LNCaP clone FGC (cell line): ENCODE data around the gene HMGXB4.
"Not testable (repeated sequence)": the region's sequence is repeated elsewhere in the genome, so short reads cannot be mapped to it uniquely, and the experiment has no call there.

Experiments
- DNase-seq: peaks from one replicate; pipeline ENCODE4 v3.0.0-alpha.2; 2011; ENCODE audit warnings: low read depth
- H3K4me3 ChIP-seq: 2 replicates; pipeline ENCODE4 v1.5.1; 2011; ENCODE audit warnings: mild to moderate bottlenecking, low read depth, low read length, control low read depth
- TF ChIP-seq, protein P1 (sequence below): IDR thresholded peaks from 2 replicates; pipeline ENCODE4 v1.5.1; 2012; ENCODE audit warnings: mild to moderate bottlenecking; ENCODE audit not compliant: control insufficient read depth, insufficient read depth; ENCODE audit errors: extremely low read depth

HMGXB4 gene

DNA sequence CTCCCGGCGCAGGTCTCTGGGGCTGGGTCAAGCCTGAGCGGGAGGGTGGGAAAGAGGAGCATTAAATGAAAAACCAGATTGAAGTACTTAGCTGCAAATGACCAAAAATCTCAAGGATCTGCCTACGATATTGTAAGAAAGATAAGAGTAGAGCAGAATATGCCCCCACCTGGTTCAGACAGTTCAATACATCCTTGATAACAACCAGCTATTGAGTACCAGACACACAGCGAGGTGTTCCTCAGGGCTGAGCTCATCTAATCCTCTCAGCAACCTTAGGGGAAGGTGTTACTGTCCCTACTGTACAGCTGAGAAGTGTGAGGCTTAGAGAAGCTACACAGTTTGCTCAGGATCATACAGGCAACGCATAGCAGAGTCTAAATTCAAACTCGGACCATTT lies 27.4 kb upstream of the HMGXB4 start:
- DNase-seq: no peak
- H3K4me3 ChIP-seq: no peak overlapping the region; the same call in 1 of the 2 replicates
- TF ChIP-seq, protein P1, sequence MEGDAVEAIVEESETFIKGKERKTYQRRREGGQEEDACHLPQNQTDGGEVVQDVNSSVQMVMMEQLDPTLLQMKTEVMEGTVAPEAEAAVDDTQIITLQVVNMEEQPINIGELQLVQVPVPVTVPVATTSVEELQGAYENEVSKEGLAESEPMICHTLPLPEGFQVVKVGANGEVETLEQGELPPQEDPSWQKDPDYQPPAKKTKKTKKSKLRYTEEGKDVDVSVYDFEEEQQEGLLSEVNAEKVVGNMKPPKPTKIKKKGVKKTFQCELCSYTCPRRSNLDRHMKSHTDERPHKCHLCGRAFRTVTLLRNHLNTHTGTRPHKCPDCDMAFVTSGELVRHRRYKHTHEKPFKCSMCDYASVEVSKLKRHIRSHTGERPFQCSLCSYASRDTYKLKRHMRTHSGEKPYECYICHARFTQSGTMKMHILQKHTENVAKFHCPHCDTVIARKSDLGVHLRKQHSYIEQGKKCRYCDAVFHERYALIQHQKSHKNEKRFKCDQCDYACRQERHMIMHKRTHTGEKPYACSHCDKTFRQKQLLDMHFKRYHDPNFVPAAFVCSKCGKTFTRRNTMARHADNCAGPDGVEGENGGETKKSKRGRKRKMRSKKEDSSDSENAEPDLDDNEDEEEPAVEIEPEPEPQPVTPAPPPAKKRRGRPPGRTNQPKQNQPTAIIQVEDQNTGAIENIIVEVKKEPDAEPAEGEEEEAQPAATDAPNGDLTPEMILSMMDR: no peak

DNA sequence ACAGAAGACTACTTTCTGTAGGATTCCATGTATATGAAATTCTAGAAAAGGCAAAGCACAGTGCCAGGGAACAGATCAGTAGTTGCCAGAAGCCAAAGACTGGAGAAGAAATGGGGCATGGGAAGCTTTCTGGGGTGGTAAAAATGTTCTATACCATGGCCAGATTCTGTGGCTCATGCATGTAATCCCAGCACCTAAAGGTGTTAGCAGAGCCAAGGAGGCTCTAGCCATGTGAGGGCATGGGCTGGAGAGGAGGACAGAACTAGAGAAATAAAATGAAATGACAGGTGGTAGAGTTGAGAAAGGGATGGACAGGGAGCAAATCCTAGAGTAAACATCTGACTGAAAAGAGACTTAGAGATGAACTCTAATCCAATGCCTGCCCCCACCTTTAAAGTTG lies 26.9 kb upstream of the HMGXB4 start:
- DNase-seq: no peak
- peak overlapping the region; percentile 43 for H3K4me3 ChIP-seq
- TF ChIP-seq, protein P1: no peak

DNA sequence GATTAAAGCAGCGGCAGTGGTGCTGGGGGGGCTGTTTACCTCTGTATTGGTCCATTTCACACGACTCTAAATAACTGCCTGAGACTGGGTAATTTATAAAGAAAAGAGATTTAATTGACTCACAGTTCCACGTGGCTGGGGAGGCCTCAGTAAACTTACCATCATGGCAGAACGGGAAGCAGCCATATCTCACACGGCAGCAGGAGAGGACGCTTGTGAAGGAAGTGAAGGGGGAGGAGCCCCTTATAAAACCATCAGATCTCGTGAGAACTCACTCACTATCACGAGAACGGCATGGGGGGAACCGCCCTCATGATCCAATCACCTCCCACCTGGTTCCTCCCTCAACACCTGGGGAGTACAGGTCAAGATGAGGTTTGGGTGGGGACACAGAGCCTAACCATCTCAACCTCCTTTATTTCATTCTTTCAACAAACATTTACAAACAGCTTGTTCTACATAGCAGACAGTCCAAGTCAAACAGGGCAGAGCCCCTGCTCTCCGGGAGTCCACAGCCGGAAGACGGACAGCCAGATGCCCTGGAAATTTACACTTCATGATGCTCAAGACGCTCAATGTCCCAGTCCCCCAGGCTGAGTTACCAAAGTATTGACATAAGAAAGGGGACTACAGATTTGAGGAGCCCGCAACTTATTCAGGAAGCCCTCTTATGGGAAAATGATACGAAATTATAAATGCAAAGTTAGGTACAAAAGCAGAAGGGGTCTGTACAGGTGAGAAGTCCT lies 26.3 kb upstream of the HMGXB4 start:
- no peak for DNase-seq
- TF ChIP-seq, protein P1: no peak
- peak overlapping the region; percentile 43 for H3K4me3 ChIP-seq

DNA sequence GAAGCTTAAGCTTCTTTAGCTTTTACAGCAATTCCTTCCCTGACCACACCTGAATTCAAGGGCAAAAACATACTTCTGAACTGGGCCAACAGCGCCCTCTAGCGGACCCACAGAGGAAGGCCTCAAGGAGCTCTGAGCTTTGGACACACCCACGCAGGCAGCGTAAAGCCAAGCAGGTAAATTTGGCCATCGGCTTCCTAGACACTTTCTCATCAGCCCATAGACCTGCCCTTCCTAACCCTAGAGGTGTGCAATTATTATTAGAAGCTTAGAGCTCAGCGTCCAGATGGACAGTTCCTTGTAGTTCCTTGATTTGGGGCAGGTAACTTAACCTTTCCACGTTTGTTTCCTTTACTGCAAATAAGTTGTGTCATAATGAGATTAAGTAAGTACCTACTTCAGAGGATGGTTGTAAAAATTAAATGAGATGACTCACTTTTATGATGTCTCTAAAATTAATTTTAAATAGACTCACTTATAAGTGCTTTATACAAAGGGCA lies 25.7 kb upstream of the HMGXB4 start:
- peak; percentile 63 for DNase-seq
- H3K4me3 ChIP-seq: no peak overlapping the region
- TF ChIP-seq, protein P1: peak; percentile 92

DNA sequence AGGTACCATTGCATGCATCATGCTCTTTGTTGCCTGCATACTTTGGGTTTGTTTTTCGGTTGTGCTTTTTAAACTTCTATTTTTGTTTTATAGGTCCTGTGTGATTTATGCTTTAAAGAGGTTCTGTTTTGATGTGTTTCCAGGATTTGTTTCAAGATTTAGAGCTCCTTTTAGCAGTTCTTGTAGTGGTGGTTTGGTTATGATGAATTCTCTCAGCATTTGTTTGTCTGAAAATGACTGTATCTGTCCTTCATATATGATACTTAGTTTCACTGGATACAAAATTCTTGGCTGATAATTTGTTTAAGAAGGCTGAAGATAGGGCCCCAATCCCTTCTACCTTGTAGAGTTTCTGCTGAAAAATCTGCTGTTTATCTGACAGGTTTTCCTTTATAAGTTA lies 18.5 kb upstream of the HMGXB4 start:
- DNase-seq, H3K4me3 ChIP-seq: not testable (repeated sequence)

DNA sequence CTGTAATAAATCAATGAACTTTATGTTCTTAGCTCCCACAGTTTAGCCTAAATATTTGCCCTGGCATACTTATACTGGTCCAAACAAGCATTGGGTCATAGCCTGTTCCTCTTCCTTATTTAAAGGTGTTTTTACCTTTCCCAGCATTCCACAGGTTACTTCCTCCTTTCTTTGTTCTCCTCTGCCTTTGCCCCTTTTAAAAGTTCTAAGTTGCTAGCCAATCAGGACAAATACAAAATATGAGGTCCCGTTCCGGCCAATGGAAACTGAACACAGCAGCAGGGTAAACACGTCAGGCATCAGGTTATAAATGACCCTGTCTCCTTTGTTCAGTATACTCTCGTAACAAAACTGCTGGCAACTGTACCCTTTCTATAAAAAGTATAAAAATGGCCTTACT lies 12.8 kb upstream of the HMGXB4 start:
- DNase-seq, H3K4me3 ChIP-seq: not testable (repeated sequence)

DNA sequence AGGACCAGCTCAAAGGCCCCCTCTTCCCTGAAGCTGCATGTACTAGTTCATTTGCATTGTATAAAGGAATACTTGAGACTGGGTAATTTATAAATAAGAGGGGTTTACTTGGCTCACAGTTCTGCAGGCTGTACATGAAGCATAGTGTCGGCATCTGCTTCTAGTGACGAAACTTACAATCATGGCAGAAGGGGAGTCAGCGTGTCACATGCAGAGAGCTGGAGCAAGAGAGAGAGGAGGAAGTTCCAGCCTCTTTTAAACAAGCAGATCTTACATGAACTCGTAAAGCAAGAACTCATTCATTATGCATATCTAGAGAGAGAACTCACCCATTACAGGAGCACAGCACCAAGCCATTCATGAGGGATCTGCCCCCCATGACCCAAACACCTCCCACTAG lies 7.1 kb upstream of the HMGXB4 start:
- TF ChIP-seq, protein P1: no peak
- DNase-seq: no peak

DNA sequence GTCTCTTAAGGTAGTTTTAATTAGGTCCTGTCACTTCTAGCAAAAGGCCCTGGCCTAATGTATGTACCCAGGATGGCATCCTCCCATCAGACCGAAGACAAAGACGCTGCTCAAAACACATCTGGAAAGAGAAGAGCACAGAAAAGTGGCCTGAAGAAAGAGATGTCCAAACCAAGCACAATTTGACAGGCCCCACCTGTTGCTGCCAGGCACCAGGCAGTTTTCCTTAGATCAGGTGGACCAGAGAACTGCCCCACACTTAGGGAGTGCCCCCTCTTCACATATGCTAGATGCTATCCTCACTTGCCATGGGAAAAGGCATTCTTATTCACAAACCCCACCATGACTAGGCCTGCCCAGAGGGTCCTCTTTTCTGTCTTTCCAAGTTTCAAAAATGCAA lies 3.3 kb upstream of the HMGXB4 start:
- TF ChIP-seq, protein P1: no peak
- DNase-seq: no peak
- H3K4me3 ChIP-seq: no peak overlapping the region

More for the DNA sequence above, 7.1 kb upstream of the HMGXB4 start:
- no peak overlapping the region for H3K4me3 ChIP-seq
